NT2/D1 (cell line): ENCODE measurements around the gene GARRE1.

Experiments used
- SUZ12 ChIP-seq: IDR thresholded peaks from 2 replicates; pipeline ENCODE4 v1.6.1; 2011; ENCODE audit not compliant: insufficient read length, insufficient read depth; ENCODE audit errors: extremely low read depth
- YY1 ChIP-seq: IDR thresholded peaks from 2 replicates; pipeline ENCODE4 v1.6.1; 2011; ENCODE audit not compliant: insufficient read length, insufficient read depth
- ZNF274 ChIP-seq: IDR thresholded peaks from 2 replicates; pipeline ENCODE4 v1.6.1; 2011; ENCODE audit warnings: mild to moderate bottlenecking, low read depth, low read length

- TF ChIP-seq SUZ12: no peak
- no peak for TF ChIP-seq ZNF274
- TF ChIP-seq YY1: no peak
Observed at GRCh38 chr19:34214040-34214439, 40.3 kb upstream of the GARRE1 start.
